Testis (tissue), 2 donors: Measurements from ENCODE around the gene MRPL4.

Source experiments
- POLR2A ChIP-seq: fragments of 450-650 bp; IDR thresholded peaks from one replicate; pipeline ENCODE4 v1.6.1; 2017; ENCODE audit warnings: antibody characterized with exemption, mild to moderate bottlenecking, moderate library complexity
- TF ChIP-seq, protein P1 (sequence below), 3 experiments: fragments of 450-650 bp in 2 of 3; fragments of 200-600 bp in 1 of 3; sonication (generic) in 1 of 3; IDR thresholded peaks; one replicate each; pipeline ENCODE4 v1.5.1; 2016 to 2019; ENCODE audit warnings: antibody characterized with exemption in 3 of 3, mild to moderate bottlenecking in 2 of 3, moderate library complexity in 1 of 3

DNA sequence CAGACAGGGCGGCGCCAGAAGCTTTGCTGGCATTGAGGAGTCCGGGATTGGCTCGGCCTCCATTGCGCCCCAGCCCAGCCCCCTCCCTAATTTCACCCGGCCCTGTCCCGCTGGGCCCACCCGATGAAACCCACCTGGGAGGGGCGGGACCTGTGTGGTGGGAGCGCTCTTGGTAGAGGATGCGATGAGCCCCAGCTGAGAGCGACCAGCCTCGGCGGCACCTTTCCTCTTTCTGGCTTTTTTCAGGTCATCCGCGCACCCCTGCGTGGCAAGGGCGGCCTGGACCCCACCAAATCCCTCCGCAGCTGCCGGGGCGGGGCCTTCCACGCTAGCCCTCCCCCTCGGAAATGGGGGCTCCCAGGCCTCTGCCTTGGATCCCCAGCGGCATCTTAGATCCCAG is 57.4 kb downstream of the MRPL4 start, which contains the start of gene ZGLP1:
- TF ChIP-seq, protein P1, sequence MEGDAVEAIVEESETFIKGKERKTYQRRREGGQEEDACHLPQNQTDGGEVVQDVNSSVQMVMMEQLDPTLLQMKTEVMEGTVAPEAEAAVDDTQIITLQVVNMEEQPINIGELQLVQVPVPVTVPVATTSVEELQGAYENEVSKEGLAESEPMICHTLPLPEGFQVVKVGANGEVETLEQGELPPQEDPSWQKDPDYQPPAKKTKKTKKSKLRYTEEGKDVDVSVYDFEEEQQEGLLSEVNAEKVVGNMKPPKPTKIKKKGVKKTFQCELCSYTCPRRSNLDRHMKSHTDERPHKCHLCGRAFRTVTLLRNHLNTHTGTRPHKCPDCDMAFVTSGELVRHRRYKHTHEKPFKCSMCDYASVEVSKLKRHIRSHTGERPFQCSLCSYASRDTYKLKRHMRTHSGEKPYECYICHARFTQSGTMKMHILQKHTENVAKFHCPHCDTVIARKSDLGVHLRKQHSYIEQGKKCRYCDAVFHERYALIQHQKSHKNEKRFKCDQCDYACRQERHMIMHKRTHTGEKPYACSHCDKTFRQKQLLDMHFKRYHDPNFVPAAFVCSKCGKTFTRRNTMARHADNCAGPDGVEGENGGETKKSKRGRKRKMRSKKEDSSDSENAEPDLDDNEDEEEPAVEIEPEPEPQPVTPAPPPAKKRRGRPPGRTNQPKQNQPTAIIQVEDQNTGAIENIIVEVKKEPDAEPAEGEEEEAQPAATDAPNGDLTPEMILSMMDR (IDR thresholded peaks at IDR 0.05): no peak
- TF ChIP-seq POLR2A: no peak
